ENCODE data around the gene DNASE1L2. TPM values are rescaled to one million over a fixed set of nuclear protein-coding genes. Genes with fewer than 3 reads are reported as not detected.

The DNASE1L2 gene
- total and polyA plus RNA-seq, 2 experiments from 2014 or later: 0.23 to 0.80 TPM

MicroRNAs within 50 kb of the gene (microRNA counts, 767-probe panel; counts per million panel counts)
- not detected for microRNA hsa-miR-940

Small RNAs within 50 kb of the gene (microRNA-seq; reads per million reads assigned to microRNA genes)
- gene MIR3677 (not detected), gene MIR4717 (not detected)

Small RNAs within 50 kb of the gene (small RNA-seq; reads per million reads assigned to genes)
- gene MIR3677: not detected
- not detected for gene MIR4717

Other genes with a start within 250 kb of the DNASE1L2 start
- 1.4 and 2.2 TPM in 2 replicates for gene SYNGR3, start 246.5 kb upstream of the DNASE1L2 start, total RNA-seq
- 1.5 and 2.5 TPM in 2 replicates for gene SYNGR3, start 246.5 kb upstream of the DNASE1L2 start, polyA plus RNA-seq
- gene ZNF598, start 226.6 kb upstream of the DNASE1L2 start, total RNA-seq: 22.8 and 42.6 TPM in 2 replicates
- gene ZNF598, start 226.6 kb upstream of the DNASE1L2 start, polyA plus RNA-seq: 29.5 and 36.8 TPM in 2 replicates
- 2.7 and 4.1 TPM in 2 replicates for gene NPW, start 216.7 kb upstream of the DNASE1L2 start, total RNA-seq
- gene NPW, start 216.7 kb upstream of the DNASE1L2 start, polyA plus RNA-seq: 45.2 and 57.6 TPM in 2 replicates
- 25.9 and 29.6 TPM in 2 replicates for gene NHERF2, start 209.5 kb upstream of the DNASE1L2 start, total RNA-seq
- gene NHERF2, start 209.5 kb upstream of the DNASE1L2 start, polyA plus RNA-seq: 37.7 and 43.8 TPM in 2 replicates
- 19.6 and 20.2 TPM in 2 replicates for gene NTHL1, start 188.6 kb upstream of the DNASE1L2 start, total RNA-seq
- 23.4 and 28.5 TPM in 2 replicates for gene NTHL1, start 188.6 kb upstream of the DNASE1L2 start, polyA plus RNA-seq
- 39.5 and 41.8 TPM in 2 replicates for gene TSC2, start 188.5 kb upstream of the DNASE1L2 start, total RNA-seq
- 78.7 and 113 TPM in 2 replicates for gene TSC2, start 188.5 kb upstream of the DNASE1L2 start, polyA plus RNA-seq
- 40.2 and 60.6 TPM in 2 replicates for gene PKD1, start 100.5 kb upstream of the DNASE1L2 start, total RNA-seq
- 35.9 and 49.3 TPM in 2 replicates for gene PKD1, start 100.5 kb upstream of the DNASE1L2 start, polyA plus RNA-seq
- gene RAB26, start 87.8 kb upstream of the DNASE1L2 start, total RNA-seq: 4.1 and 8.3 TPM in 2 replicates
- gene RAB26, start 87.8 kb upstream of the DNASE1L2 start, polyA plus RNA-seq: 11.3 and 15.0 TPM in 2 replicates
- 55.1 and 73.4 TPM in 2 replicates for gene TRAF7, start 80.7 kb upstream of the DNASE1L2 start, total RNA-seq
- gene TRAF7, start 80.7 kb upstream of the DNASE1L2 start, polyA plus RNA-seq: 30.0 and 37.4 TPM in 2 replicates
- gene CASKIN1, start 39.8 kb upstream of the DNASE1L2 start, total RNA-seq: 0.47 and 0.80 TPM in 2 replicates
- 1.7 TPM in 2 replicates for gene CASKIN1, start 39.8 kb upstream of the DNASE1L2 start, polyA plus RNA-seq
- gene MLST8, start 31.0 kb upstream of the DNASE1L2 start, total RNA-seq: 28.3 and 52.4 TPM in 2 replicates
- gene MLST8, start 31.0 kb upstream of the DNASE1L2 start, polyA plus RNA-seq: 87.3 and 88.3 TPM in 2 replicates
- 3.3 and 9.9 TPM in 2 replicates for gene BRICD5, start 25.6 kb upstream of the DNASE1L2 start, total RNA-seq
- gene BRICD5, start 25.6 kb upstream of the DNASE1L2 start, polyA plus RNA-seq: 6.2 and 14.8 TPM in 2 replicates
- 20.6 and 24.8 TPM in 2 replicates for gene PGP, start 21.6 kb upstream of the DNASE1L2 start, total RNA-seq
- gene PGP, start 21.6 kb upstream of the DNASE1L2 start, polyA plus RNA-seq: 34.2 and 38.0 TPM in 2 replicates
- 18.1 and 19.7 TPM in 2 replicates for gene E4F1, start 12.9 kb upstream of the DNASE1L2 start, total RNA-seq
- 15.5 and 28.4 TPM in 2 replicates for gene E4F1, start 12.9 kb upstream of the DNASE1L2 start, polyA plus RNA-seq
- gene ECI1, start 15.1 kb downstream of the DNASE1L2 start, total RNA-seq: 59.9 and 71.4 TPM in 2 replicates
- 133 and 156 TPM in 2 replicates for gene ECI1, start 15.1 kb downstream of the DNASE1L2 start, polyA plus RNA-seq
- gene RNPS1, start 31.7 kb downstream of the DNASE1L2 start, total RNA-seq: 107 and 128 TPM in 2 replicates
- gene RNPS1, start 31.7 kb downstream of the DNASE1L2 start, polyA plus RNA-seq: 198 and 211 TPM in 2 replicates
- gene ABCA3, start 104.3 kb downstream of the DNASE1L2 start, total RNA-seq: 1.5 and 1.8 TPM in 2 replicates
- gene ABCA3, start 104.3 kb downstream of the DNASE1L2 start, polyA plus RNA-seq: 0.94 and 4.9 TPM in 2 replicates
- gene CCNF, start 193.0 kb downstream of the DNASE1L2 start, total RNA-seq: 4.7 TPM in 2 replicates
- gene CCNF, start 193.0 kb downstream of the DNASE1L2 start, polyA plus RNA-seq: 4.3 and 6.5 TPM in 2 replicates
- 6.2 and 7.6 TPM in 2 replicates for gene TEDC2, start 223.7 kb downstream of the DNASE1L2 start, total RNA-seq
- 7.1 and 8.1 TPM in 2 replicates for gene TEDC2, start 223.7 kb downstream of the DNASE1L2 start, polyA plus RNA-seq
- 4.5 and 4.8 TPM in 2 replicates for gene NTN3, start 234.9 kb downstream of the DNASE1L2 start, total RNA-seq
- 1.1 and 2.4 TPM in 2 replicates for gene NTN3, start 234.9 kb downstream of the DNASE1L2 start, polyA plus RNA-seq
- gene TBC1D24, start 238.7 kb downstream of the DNASE1L2 start, total RNA-seq: 10.4 and 13.6 TPM in 2 replicates
- 8.3 and 10.9 TPM in 2 replicates for gene TBC1D24, start 238.7 kb downstream of the DNASE1L2 start, polyA plus RNA-seq

All from hepatocyte (in vitro differentiated cells).